H9 (cell line): ENCODE data around the gene RICTOR. TPM values are rescaled to one million over a fixed set of nuclear protein-coding genes. Genes with fewer than 3 reads are reported as not detected.

Source experiments
- DNase-seq: peaks from one replicate; pipeline ENCODE4 v3.0.0-alpha.2; 2017
- H2AFZ ChIP-seq: one replicate; pipeline ENCODE4 v1.6.1; 2013; ENCODE audit warnings: mild to moderate bottlenecking, low read length, control low read depth, moderate library complexity
- H2AK5ac ChIP-seq: 2 replicates; pipeline ENCODE4 v1.6.1; 2013; ENCODE audit warnings: low read length, control low read depth, mixed read lengths; ENCODE audit not compliant: insufficient read length
- H2BK120ac ChIP-seq: one replicate; pipeline ENCODE4 v1.6.1; 2013; ENCODE audit warnings: low read depth, mild to moderate bottlenecking, low read length, control low read depth, inconsistent platforms; ENCODE audit not compliant: poor library complexity, severe bottlenecking
- H2BK12ac ChIP-seq: 2 replicates; pipeline ENCODE4 v1.6.1; 2013; ENCODE audit warnings: low read length, control low read depth, mixed read lengths, low read depth; ENCODE audit not compliant: insufficient read length
- H2BK15ac ChIP-seq: 2 replicates; pipeline ENCODE4 v1.6.1; 2013; ENCODE audit warnings: low read depth, low read length, control low read depth
- H2BK20ac ChIP-seq: one replicate; pipeline ENCODE4 v1.6.1; 2013; ENCODE audit warnings: low read depth, mild to moderate bottlenecking, low read length, control low read depth, inconsistent platforms; ENCODE audit not compliant: poor library complexity, severe bottlenecking
- H2BK5ac ChIP-seq: 2 replicates; pipeline ENCODE4 v1.6.1; 2013; ENCODE audit warnings: low read length, control low read depth, mixed read lengths; ENCODE audit not compliant: insufficient read length
- H3K14ac ChIP-seq: 2 replicates; pipeline ENCODE4 v1.6.1; 2013; ENCODE audit warnings: low read length, control low read depth; ENCODE audit not compliant: insufficient read depth
- H3K18ac ChIP-seq: 2 replicates; pipeline ENCODE4 v1.6.1; 2013; ENCODE audit warnings: low read depth, mild to moderate bottlenecking, mixed read lengths, low read length, control low read depth; ENCODE audit not compliant: insufficient read length
- H3K23ac ChIP-seq: 2 replicates; pipeline ENCODE4 v1.6.1; 2013; ENCODE audit warnings: low read length, control low read depth, mixed read lengths, low read depth; ENCODE audit not compliant: insufficient read length
- H3K23me2 ChIP-seq: 2 replicates; pipeline ENCODE4 v1.6.1; 2013; ENCODE audit warnings: low read depth, mild to moderate bottlenecking, mixed read lengths, low read length, control low read depth; ENCODE audit not compliant: insufficient read length, poor library complexity, severe bottlenecking
- H3K27ac ChIP-seq: 2 replicates; pipeline ENCODE4 v1.5.1; 2013; ENCODE audit warnings: low read length, control low read depth, mixed read lengths, low read depth; ENCODE audit not compliant: insufficient read length
- H3K27me3 ChIP-seq: 2 replicates; pipeline ENCODE4 v1.6.1; 2013; ENCODE audit warnings: low read length, control low read depth, inconsistent platforms; ENCODE audit not compliant: insufficient read depth
- H3K4ac ChIP-seq: 2 replicates; pipeline ENCODE4 v1.6.1; 2013; ENCODE audit warnings: low read depth, mild to moderate bottlenecking, control low read depth, inconsistent platforms, low read length, moderate library complexity
- H3K4me1 ChIP-seq: 2 replicates; pipeline ENCODE4 v1.6.1; 2013; ENCODE audit warnings: low read length, control low read depth, inconsistent platforms; ENCODE audit not compliant: insufficient read depth
- H3K4me2 ChIP-seq: 2 replicates; pipeline ENCODE4 v1.6.1; 2013; ENCODE audit warnings: low read length, control low read depth, mixed read lengths; ENCODE audit not compliant: insufficient read length, insufficient read depth
- H3K56ac ChIP-seq: 2 replicates; pipeline ENCODE4 v1.6.1; 2013; ENCODE audit warnings: low read depth, mild to moderate bottlenecking, mixed read lengths, low read length, control low read depth; ENCODE audit not compliant: insufficient read length
- H3K79me1 ChIP-seq: 2 replicates; pipeline ENCODE4 v1.6.1; 2013; ENCODE audit warnings: low read depth, mild to moderate bottlenecking, moderate library complexity, low read length, control low read depth, inconsistent platforms; ENCODE audit not compliant: insufficient read depth, poor library complexity, severe bottlenecking
- H3K79me2 ChIP-seq: 2 replicates; pipeline ENCODE4 v1.6.1; 2013; ENCODE audit warnings: low read length, control low read depth, inconsistent platforms; ENCODE audit not compliant: insufficient read depth
- H3K9ac ChIP-seq: 2 replicates; pipeline ENCODE4 v1.6.1; 2013; ENCODE audit warnings: low read length, control low read depth, mixed read lengths; ENCODE audit not compliant: insufficient read length; ENCODE audit errors: extremely low read depth
- H3K9me3 ChIP-seq: one replicate; pipeline ENCODE4 v1.6.1; 2013; ENCODE audit warnings: low read depth, low read length, inconsistent platforms; ENCODE audit not compliant: control insufficient read depth
- H3T11ph ChIP-seq: one replicate; pipeline ENCODE4 v1.6.1; 2013; ENCODE audit warnings: mild to moderate bottlenecking, low read length, control low read depth, inconsistent platforms
- H4K20me1 ChIP-seq: one replicate; pipeline ENCODE4 v1.6.1; 2013; ENCODE audit not compliant: control insufficient read depth, insufficient read length, insufficient read depth
- H4K5ac ChIP-seq: 2 replicates; pipeline ENCODE4 v1.6.1; 2013; ENCODE audit warnings: low read depth, mild to moderate bottlenecking, mixed read lengths, low read length, control low read depth; ENCODE audit not compliant: insufficient read length
- H4K8ac ChIP-seq: replicated peaks from 2 replicates; pipeline ENCODE4 v1.6.1; 2013; ENCODE audit warnings: low read length, control low read depth, mixed read lengths, low read depth; ENCODE audit not compliant: insufficient read length
- H4K91ac ChIP-seq: 2 replicates; pipeline ENCODE4 v1.6.1; 2013; ENCODE audit warnings: low read depth, mild to moderate bottlenecking, moderate library complexity, mixed read lengths, low read length, control low read depth; ENCODE audit not compliant: insufficient read length
- H3K27ac Mint-ChIP-seq, 3 experiments: 2 replicates in 2 of 3; 3 replicates in 1 of 3; pipeline ENCODE4 v1.8.0; 2020 to 2021; ENCODE audit warnings: mixed read lengths in 3 of 3, mild to moderate bottlenecking in 1 of 3, moderate library complexity in 1 of 3
- H3K27me3 Mint-ChIP-seq: 2 replicates; pipeline ENCODE4 v1.8.0; 2021; ENCODE audit warnings: low read depth, mild to moderate bottlenecking, moderate library complexity, mixed read lengths
- H3K36me3 Mint-ChIP-seq, 3 experiments: 2 replicates in 2 of 3; 3 replicates in 1 of 3; pipeline ENCODE4 v1.8.0; 2020 to 2021; ENCODE audit warnings: low read depth in 3 of 3, mixed read lengths in 3 of 3; ENCODE audit not compliant: insufficient read depth in 1 of 3
- H3K4me1 Mint-ChIP-seq, 2 experiments: 2 replicates each; pipeline ENCODE4 v1.8.0; 2020; ENCODE audit warnings: mixed read lengths in 2 of 2
- H3K4me3 Mint-ChIP-seq, 2 experiments: 2 replicates in 1 of 2; 3 replicates in 1 of 2; pipeline ENCODE4 v1.8.0; 2020 to 2021; ENCODE audit warnings: mild to moderate bottlenecking in 2 of 2, mixed read lengths in 2 of 2, moderate library complexity in 1 of 2
- H3K9me3 Mint-ChIP-seq, 2 experiments: 2 replicates in 1 of 2; 3 replicates in 1 of 2; pipeline ENCODE4 v1.8.0; 2020; ENCODE audit warnings: mild to moderate bottlenecking in 2 of 2, mixed read lengths in 2 of 2, moderate library complexity in 1 of 2
- WGBS: extraction: QIAGEN DNeasy Blood & Tissue Kit; methylation state at CpG from one replicate; pipeline ENCODE4 v1.1.7; 2013; ENCODE audit warnings: missing lambda C conversion rate, low lambda C conversion rate, mixed read lengths; ENCODE audit not compliant: insufficient read length; ENCODE audit errors: extremely low coverage; 5-methylcytosine and 5-hydroxymethylcytosine counted together
- total RNA-seq: library from RNA; stranded (reverse); gene quantifications from 2 replicates; pipeline ENCODE4 v1.2.1, GENCODE V29; 2021
- TF ChIP-seq, protein P1 (sequence below): fragments of 200-600 bp; sonication (generic); conservative IDR thresholded peaks from 3 replicates; pipeline ENCODE4 v1.8.0; 2021; ENCODE audit warnings: antibody characterized with exemption, mild to moderate bottlenecking

RICTOR gene
- total RNA-seq, 1 experiment from 2014 or later: 20.9 TPM

DNA sequence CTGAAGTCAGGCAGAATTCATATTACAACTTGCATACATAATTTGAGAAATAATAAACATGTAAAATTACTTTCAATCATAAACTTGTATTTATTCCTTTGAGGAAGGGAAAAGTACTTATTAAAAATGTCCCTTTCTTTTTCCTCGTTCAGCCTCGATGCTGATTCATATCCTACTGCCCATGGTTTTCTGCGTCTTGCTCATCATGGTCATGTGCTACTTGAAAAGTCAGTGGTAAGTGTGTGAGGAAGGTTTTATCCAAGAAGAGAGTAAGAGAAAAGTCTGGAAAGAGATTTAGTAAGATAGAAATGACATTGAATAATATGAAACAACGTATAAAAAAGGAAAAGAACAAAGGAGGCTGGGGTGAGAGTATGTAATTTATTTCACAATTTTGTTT, 142.5 kb downstream of the RICTOR start:
- no peaks in the 10 kb centered on the region for H3K4me1 ChIP-seq
- Mint-ChIP-seq H3K36me3 (peaks cover 2 to 7% (median 3%) of the 10 kb centered on the region in 3 experiments; a peak in 5 of 7 replicates), H3K27me3 (no peaks in the 10 kb centered on the region), H3K4me3 (no peak overlapping the region), H3K27ac (no peak overlapping the region), H3K4me1 (peaks cover 8 to 19% of the 10 kb centered on the region in 2 experiments), H3K9me3 (peaks cover 3 to 5% of the 10 kb centered on the region in 2 experiments; a peak in 2 of 5 replicates)
- no peaks in the 10 kb centered on the region for H3K23me2 ChIP-seq
- no peak overlapping the region for H2BK120ac ChIP-seq
- H4K91ac ChIP-seq: no peak overlapping the region
- H3K56ac ChIP-seq: no peak overlapping the region
- no peak overlapping the region for H2BK20ac ChIP-seq
- no peak overlapping the region for H3K18ac ChIP-seq
- H3K9me3 ChIP-seq: no peaks in the 10 kb centered on the region
- H4K8ac ChIP-seq: no peak overlapping the region
- H3K9ac ChIP-seq: no peak overlapping the region
- H4K5ac ChIP-seq: no peak overlapping the region
- H3K4me2 ChIP-seq: no peak overlapping the region
- DNase-seq: no peak
- H3K14ac ChIP-seq: no peak overlapping the region
- H2AFZ ChIP-seq: no peak overlapping the region
- no peaks in the 10 kb centered on the region for H3K27me3 ChIP-seq
- H3K79me2 ChIP-seq: no peaks in the 10 kb centered on the region
- no peak overlapping the region for H2AK5ac ChIP-seq
- no peak overlapping the region for H3T11ph ChIP-seq
- no peak overlapping the region for H2BK5ac ChIP-seq
- no peak overlapping the region for H2BK15ac ChIP-seq
- H3K79me1 ChIP-seq: no peaks in the 10 kb centered on the region
- no peak overlapping the region for H3K27ac ChIP-seq
- WGBS: no CpG with 5 or more reads among the region's 4 CpGs
- H2BK12ac ChIP-seq: no peak overlapping the region
- no peaks in the 10 kb centered on the region for H4K20me1 ChIP-seq
- H3K4ac ChIP-seq: no peak overlapping the region
- no peak overlapping the region for H3K23ac ChIP-seq
- TF ChIP-seq, protein P1, sequence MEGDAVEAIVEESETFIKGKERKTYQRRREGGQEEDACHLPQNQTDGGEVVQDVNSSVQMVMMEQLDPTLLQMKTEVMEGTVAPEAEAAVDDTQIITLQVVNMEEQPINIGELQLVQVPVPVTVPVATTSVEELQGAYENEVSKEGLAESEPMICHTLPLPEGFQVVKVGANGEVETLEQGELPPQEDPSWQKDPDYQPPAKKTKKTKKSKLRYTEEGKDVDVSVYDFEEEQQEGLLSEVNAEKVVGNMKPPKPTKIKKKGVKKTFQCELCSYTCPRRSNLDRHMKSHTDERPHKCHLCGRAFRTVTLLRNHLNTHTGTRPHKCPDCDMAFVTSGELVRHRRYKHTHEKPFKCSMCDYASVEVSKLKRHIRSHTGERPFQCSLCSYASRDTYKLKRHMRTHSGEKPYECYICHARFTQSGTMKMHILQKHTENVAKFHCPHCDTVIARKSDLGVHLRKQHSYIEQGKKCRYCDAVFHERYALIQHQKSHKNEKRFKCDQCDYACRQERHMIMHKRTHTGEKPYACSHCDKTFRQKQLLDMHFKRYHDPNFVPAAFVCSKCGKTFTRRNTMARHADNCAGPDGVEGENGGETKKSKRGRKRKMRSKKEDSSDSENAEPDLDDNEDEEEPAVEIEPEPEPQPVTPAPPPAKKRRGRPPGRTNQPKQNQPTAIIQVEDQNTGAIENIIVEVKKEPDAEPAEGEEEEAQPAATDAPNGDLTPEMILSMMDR: no peak
